ENCODE results near the gene CCDC70. TPM values are rescaled to one million over a fixed set of nuclear protein-coding genes. Genes with fewer than 3 reads are reported as not detected.
A peak's percentile ranks its signal among the peaks of the same experiment; 100 is the strongest.

Gene CCDC70
- total RNA-seq, 2 donors from 2014 or later: not detected

DNA sequence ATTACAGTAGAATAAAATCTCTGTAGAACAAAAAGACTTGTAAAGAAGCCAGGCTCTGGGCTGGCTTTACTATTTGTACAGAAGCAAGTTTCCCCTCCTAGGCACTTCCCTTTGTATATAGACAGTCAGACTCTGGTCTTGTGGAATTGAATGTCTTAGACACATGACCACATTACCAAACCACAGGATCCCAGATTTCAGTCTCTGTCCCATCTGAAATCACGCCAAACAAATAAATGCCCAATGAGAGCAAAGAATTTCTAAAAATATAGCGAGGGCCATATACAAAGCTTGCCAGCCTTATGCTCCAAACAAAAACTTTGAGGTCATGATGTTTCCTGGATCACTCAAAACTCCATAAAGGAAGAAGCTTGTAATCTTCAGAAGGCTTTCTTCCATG lies 23.9 kb downstream of the CCDC70 start:
- Histone ChIP-seq H3K9me3 (no peaks in the 10 kb centered on the region), H3K4me3 (no peak overlapping the region), H3K9ac (ENCODE audit: low read depth in 2 of 2, low read length in 2 of 2) (no peak overlapping the region), H3K36me3 (no peaks in the 10 kb centered on the region), H3K27ac (no peak overlapping the region), H3K27me3 (no peaks in the 10 kb centered on the region), H3K4me1 (no peaks in the 10 kb centered on the region)
- intact Hi-C loops (cut with DNase I): no loop called here
- TF ChIP-seq, protein P1, sequence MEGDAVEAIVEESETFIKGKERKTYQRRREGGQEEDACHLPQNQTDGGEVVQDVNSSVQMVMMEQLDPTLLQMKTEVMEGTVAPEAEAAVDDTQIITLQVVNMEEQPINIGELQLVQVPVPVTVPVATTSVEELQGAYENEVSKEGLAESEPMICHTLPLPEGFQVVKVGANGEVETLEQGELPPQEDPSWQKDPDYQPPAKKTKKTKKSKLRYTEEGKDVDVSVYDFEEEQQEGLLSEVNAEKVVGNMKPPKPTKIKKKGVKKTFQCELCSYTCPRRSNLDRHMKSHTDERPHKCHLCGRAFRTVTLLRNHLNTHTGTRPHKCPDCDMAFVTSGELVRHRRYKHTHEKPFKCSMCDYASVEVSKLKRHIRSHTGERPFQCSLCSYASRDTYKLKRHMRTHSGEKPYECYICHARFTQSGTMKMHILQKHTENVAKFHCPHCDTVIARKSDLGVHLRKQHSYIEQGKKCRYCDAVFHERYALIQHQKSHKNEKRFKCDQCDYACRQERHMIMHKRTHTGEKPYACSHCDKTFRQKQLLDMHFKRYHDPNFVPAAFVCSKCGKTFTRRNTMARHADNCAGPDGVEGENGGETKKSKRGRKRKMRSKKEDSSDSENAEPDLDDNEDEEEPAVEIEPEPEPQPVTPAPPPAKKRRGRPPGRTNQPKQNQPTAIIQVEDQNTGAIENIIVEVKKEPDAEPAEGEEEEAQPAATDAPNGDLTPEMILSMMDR (IDR thresholded peaks at IDR 0.05): no peak
- peak; percentile 2 for DNase-seq

DNA sequence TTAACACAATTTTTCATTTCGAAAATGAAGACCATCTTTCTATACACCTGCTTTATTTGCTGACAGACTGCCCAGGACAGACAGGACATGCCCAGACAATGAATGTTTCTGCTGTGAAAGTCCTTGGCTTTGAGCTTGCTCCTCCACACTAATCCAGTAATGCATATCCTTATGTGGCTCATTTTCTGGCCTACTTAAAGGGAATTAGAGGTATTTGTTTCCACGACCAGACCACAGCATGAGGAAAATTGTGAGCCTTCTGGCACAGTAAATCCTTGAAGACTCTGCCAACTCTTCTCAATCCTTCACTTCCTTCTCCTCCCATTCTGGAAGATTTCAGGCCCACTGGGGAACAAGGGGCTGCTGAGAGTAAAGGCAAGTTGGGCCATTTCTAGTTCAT lies 25.7 kb downstream of the CCDC70 start:
- Histone ChIP-seq H3K9ac (ENCODE audit: low read depth in 2 of 2, low read length in 2 of 2) (no peak overlapping the region), H3K36me3 (no peaks in the 10 kb centered on the region), H3K4me3 (no peak overlapping the region), H3K27me3 (no peaks in the 10 kb centered on the region), H3K27ac (no peak overlapping the region), H3K9me3 (no peaks in the 10 kb centered on the region), H3K4me1 (no peaks in the 10 kb centered on the region)
- no peak for DNase-seq
- intact Hi-C loops (cut with DNase I): no loop called here
- TF ChIP-seq, protein P1 (IDR thresholded peaks at IDR 0.05): no peak

DNA sequence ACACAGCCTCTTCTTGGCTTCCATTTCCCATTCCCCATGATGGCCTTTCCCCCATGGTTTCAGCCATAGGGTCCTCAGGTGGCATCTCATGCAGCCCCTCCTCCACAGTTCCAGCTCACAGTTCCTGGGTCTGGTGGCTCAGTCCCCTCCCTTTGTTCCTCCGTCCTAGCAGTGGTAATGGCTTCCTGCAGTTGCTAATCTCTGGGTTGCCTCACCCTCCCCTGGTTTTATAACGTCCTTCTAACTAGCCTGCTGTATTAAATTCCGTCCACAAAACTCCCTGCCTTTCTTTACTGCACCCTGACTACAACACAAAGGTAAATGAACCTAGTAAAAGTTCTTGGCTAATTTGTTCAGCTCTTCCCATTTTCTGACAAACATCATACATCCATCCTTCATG lies 30.9 kb downstream of the CCDC70 start:
- intact Hi-C loops (cut with DNase I): loop anchor here (10.0 kb wide), 1 partner anchor 302 kb away; no protein-coding TSS in a partner anchor
- no peak overlapping the region for H3K9ac ChIP-seq (ENCODE audit: low read depth in 2 of 2, low read length in 2 of 2)
- no peak for DNase-seq
- TF ChIP-seq, protein P1 (IDR thresholded peaks at IDR 0.05): no peak
- H3K4me3 ChIP-seq: no peak overlapping the region
- no peaks in the 10 kb centered on the region for H3K4me1 ChIP-seq
- H3K9me3 ChIP-seq: no peaks in the 10 kb centered on the region
- no peaks in the 10 kb centered on the region for H3K27me3 ChIP-seq
- H3K27ac ChIP-seq: no peak overlapping the region
- H3K36me3 ChIP-seq: no peaks in the 10 kb centered on the region

DNA sequence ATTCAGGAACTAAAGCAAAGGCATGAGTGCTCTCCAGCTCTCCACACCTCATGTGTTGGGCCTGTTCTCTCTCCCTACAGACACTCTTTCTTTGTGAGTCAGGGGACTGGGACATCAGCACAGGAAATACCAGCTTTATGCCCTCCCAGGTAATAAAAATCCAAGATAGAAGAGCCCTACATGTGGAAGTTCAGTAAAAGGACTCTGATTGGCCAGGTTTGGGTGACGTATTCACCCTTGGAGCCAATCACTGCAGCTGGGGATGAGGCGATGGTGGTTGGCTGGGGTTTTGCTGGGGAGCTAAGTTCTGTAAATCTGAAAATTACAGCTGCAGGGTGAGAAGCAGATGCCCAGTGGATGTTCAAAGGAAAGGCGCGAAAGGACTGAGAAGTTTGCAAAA lies 32.5 kb downstream of the CCDC70 start:
- H3K27me3 ChIP-seq: no peaks in the 10 kb centered on the region
- intact Hi-C loops (cut with DNase I): loop anchor here (10.0 kb wide), 1 partner anchor 301 kb away; no protein-coding TSS in a partner anchor

DNA sequence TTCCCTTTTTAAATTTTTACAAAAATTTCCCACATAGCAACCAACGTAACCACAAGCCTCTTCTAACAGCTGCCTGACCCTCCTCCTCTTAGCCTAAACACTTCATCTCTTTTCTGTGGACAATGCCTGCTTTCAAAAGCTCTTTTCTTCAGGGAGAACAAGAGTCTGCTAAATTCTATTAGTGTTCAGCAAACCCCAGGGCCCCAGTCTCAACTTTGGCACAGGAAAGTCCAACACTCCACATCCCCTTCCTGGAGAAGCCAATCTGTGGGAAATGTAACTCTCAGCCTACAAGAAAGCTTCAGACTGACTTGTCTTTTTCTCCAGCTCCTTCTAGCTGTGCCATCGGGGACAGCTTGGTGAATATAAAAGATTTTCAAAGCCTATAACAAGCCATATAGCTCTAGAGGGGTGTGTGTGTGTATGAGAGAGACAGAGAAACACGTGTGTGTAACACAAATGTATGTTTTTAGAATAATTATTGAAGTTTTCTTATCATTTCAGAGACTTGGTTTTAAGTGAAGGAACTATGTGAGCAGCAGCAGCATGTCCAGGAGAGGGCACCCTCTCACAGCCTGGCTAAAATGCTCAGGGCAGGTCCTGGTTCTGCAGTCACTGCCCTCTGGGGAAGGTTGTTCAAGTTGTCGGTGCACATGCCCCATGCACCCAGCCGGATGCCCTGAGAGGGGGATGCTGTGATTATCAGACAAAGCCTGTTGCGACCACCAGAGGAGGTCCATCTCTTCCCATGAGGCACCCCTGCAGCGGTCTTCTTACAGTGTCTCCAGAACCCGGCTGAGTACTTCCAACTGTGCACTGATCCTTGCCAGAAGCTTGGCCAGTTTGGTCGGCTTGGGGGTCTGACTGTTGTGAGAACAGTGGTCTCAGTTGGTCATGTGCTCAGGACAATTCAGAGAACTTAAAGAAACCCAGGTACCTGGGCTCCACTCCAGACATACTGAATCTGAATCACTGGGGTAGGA lies 34.4 kb downstream of the CCDC70 start:
- Histone ChIP-seq H3K27me3 (no peaks in the 10 kb centered on the region), H3K4me1 (no peaks in the 10 kb centered on the region), H3K9ac (ENCODE audit: low read depth in 2 of 2, low read length in 2 of 2) (no peak overlapping the region), H3K27ac (no peak overlapping the region), H3K36me3 (no peaks in the 10 kb centered on the region), H3K9me3 (no peaks in the 10 kb centered on the region), H3K4me3 (no peak overlapping the region)
- TF ChIP-seq, protein P1 (IDR thresholded peaks at IDR 0.05): peak; percentile 46
- intact Hi-C loops (cut with DNase I): loop anchor here (2.0 to 10.0 kb wide), 2 partner anchors 233 to 299 kb away; partner anchors contain the start of gene NEK5
- DNase-seq: peak; percentile 60

More for the DNA sequence above, 32.5 kb downstream of the CCDC70 start:
- Histone ChIP-seq H3K36me3 (no peaks in the 10 kb centered on the region), H3K4me3 (no peak overlapping the region), H3K27ac (no peak overlapping the region), H3K4me1 (no peaks in the 10 kb centered on the region), H3K9ac (ENCODE audit: low read depth in 2 of 2, low read length in 2 of 2) (no peak overlapping the region), H3K9me3 (no peaks in the 10 kb centered on the region)
- TF ChIP-seq, protein P1 (IDR thresholded peaks at IDR 0.05): no peak
- no peak for DNase-seq

All from colonic mucosa (tissue), 4 donors.